G401 (cell line): ENCODE data around the gene HSPB9. TPM values are rescaled to one million over a fixed set of nuclear protein-coding genes. Genes with fewer than 3 reads are reported as not detected.

ENCODE experiments used
- DNase-seq: peaks from one replicate; pipeline ENCODE4 v3.0.0-alpha.2; 2015; ENCODE audit warnings: low spot score
- in situ Hi-C: cut with HindIII; loops from 2 replicates; pipeline ENCODE4 v1.10.0; 2016; ENCODE audit warnings: low sequenced_read_pairs, mixed read lengths
- total RNA-seq: library from RNA; depleted of rRNA; stranded (reverse); fragments of >200 nt; shearing (Covaris generic); gene quantifications from 2 replicates; pipeline ENCODE4 v1.2.3, GENCODE V29; 2014; rRNA removed

The HSPB9 gene, protein sequence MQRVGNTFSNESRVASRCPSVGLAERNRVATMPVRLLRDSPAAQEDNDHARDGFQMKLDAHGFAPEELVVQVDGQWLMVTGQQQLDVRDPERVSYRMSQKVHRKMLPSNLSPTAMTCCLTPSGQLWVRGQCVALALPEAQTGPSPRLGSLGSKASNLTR
- not detected in 2 replicates for total RNA-seq

DNA sequence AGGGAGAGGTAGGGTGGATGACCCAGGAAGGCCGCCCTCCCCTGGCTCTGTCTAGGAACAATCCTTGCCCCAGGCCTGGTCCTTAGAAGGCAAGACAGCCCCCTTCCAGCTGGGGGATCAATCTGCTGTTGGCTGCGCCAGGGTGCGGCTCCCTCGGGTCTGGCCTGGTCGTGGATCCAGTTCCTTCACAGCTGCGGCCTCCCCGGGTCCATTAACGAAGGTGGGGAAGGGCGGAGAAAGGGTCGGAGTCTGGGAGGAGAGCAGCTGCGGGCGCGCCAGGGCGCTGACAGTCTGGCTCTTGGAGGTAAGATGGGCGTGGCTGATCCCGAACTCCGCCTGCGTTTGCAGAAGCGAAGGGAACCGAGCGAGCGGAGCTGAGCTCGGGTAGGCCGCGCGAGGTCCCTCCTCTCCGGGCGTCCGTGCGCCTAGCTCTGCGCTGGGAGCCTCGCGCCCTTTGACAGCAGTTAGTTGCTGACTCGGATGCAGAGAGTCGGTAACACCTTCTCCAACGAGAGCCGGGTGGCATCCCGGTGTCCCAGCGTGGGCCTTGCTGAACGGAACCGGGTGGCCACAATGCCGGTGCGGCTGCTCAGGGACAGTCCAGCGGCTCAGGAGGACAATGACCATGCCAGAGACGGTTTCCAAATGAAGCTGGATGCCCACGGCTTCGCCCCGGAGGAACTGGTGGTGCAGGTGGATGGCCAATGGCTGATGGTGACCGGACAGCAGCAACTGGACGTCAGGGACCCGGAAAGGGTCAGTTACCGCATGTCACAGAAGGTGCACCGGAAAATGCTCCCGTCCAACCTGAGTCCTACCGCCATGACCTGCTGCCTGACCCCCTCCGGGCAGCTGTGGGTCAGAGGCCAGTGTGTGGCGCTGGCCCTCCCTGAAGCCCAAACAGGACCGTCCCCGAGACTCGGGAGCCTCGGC lies at the start of gene HSPB9:
Gene HSPB9 (plus strand): TSS at position 434 of the 933 bp plus-strand sequence. CDS start 47 bp downstream, at position 481.
- no peak for DNase-seq
- in situ Hi-C loops, result no loop called here

DNA sequence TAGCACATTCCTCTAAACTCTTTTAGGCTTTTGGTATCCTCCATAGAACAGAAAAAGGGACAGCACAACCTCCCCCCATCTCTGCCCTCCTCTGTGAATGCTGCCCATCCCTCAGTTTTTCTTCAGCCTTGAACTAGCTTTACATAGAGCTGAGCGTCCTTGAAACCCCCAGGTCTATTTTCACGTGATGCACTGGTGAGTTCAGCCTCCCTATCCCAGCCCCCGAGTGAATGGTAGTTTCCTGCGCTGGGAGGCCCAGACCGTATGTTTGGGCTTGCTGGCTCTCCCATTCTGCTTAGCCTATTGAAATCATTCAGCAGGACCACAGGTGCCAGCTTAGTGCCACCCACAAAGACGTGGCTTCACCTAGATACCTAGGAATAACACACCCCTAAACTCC lies 46.8 kb upstream of the HSPB9 start:
- in situ Hi-C loops, result no loop called here
- no peak for DNase-seq

DNA sequence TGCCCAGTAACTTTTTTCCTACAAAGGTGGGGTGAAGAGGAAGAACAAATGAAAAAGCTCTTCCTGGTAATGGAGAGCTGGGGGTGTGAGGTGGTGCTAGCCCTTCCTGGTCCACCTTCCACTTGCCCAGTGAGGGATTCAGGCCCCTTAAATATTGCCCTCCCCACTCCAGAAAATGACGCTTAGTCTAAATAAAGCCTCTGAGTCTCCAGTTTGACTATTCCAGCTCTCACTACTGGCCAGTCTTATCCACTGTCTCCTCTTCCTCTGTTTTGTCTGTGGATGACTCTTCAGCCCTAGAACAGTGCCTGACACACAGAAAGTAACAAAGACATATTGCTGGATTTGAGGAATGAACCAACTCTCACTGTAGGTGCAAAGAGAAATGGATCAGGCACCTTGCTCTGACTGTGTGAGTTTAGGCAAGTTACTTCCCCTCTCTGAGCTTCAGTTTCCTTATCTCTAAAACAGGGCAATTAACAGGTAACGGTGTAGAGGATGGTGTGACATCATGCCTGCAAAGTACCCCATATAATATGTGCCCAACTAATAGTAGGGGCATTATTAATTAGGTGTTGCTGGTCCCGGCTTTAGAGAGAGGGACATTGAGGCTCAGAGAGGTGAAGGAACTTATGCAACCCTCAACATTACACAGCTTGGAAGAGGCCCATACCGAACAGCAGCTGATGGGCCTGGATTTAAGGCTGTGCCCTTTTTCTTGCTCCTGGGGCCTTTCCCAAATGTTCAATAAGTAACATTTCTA lies 45.6 kb upstream of the HSPB9 start:
- in situ Hi-C loops, result no loop called here
- DNase-seq, result no peak

DNA sequence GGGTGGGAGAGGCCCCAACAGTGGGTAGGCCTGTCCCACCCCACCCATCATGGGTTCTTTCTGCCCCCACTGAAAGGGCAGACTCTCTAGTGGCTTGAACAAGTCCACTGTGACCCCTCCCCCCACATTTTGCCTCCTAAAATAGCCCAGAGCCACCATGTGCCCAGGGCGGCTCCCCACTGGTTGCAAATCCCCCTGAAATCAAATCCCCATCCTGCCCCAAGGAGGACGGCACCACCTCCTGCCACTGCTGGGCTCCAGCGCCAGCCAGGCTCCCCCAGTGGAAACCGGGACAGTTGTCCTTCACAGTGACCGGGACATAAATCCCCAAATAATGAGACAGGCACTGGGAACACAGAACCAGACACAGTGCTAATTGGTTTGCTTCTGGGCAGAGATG lies 44.8 kb upstream of the HSPB9 start:
- in situ Hi-C loops, result no loop called here
- DNase-seq, result no peak

DNA sequence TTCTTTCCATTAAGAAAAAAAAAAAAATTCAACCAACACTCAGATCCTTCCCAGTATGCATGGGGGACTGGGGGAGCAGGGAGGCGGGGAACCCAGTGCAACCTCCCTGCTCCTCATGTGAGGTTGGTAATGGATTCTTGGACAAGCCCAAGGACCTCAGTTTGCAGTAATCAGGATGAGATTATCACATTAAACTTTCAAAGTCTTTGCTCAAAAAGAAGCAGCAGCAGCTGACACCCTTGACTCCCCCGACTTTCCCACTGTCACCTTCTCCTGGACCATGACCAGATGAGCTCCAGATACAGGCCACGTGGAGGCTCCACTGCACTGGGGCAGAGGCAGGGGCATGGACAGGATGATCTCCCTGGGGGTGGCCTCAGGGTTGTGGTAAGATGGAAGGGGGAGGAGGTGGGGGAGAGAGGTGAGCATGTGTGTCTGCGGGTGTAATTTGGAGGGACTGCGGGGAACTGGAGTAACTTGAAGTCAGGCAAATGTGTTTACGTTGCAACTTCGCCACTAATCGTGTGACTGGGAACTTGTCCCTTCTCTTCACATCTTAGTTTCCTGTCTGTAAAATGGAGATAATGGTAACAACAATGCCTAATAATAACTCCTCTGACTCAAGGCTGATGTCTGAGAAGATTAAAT lies 44.1 kb upstream of the HSPB9 start:
- in situ Hi-C loops, result no loop called here
- no peak for DNase-seq

DNA sequence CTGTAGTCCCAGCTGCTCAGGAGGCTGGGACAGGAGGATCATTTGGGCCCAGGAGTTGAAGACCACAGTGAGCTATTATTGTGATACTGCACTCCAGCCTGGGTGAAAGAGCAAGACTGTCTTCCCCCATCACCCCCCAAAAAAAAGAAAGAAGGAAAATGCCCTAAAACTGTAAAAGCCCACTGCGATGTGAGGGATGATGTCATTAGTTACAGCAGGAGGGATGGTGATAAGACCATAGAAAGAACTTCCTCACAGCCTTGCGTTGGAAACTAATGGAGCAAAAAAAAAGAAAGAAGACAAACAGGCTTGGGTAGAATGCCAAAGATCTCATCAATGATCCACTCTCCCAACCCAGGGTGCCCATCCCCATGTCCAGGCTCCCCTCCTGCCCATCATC lies 43.1 kb upstream of the HSPB9 start:
- in situ Hi-C loops, result no loop called here

DNA sequence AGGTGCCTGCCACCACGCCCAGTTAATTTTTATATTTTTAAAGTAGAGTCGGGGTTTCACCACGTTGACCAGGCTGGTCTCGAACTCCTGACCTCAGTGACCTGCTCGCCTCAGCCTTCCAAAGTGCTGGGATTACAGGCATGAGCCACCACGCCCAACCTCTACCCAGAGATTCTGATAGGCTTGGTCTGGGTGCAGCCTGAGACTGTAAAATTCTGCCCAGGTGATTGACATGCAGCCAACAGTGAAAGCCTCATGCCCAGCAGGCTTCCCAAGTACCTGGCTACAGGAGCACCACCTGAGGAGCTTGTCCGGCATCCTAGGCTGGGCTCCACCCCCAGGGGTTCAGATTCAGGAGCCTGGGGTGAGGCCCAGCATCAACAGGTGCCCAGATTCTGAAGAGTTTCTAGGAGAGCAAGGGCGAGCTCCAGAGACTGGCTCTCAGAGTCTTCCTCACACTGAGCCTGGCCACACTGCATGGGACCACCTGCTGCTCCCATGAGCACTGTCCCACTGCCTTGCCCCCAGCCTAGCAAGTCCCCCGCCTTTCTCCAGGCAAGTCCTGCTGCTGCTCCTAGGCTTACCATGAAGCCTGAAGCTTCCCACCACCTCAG lies 41.0 kb upstream of the HSPB9 start:
- DNase-seq, result no peak
- in situ Hi-C loops, result no loop called here

More for the DNA sequence above, 43.1 kb upstream of the HSPB9 start:
- DNase-seq, result no peak

DNA sequence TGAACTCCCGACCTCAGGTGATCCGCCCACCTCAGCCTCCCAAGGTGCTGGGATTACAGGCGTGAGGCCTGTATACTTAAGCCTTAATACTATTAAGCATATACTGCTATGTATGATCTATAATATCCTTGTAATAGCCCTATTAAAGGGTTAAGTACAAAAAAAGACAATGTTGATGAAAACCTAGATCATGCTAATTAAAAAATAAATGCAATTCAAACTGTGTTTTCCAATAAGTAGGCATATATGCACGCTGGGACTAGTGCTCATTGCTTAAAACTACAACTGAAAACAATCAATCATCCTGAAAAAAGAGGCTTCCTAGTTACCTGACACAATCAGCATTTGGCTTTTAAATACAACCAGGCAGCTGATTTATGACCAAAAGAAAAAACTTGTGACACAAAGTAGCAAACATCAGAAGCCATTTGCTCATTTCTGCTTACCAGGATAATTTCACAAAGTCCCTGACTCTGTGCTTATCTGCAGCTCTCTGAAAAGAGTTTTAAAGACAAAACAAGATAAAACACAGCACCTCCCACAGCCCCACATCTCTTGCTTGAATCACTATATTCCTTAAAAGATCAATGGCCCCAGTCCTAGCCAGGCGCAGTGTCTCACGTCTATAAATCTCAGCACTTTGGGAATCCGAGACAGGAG lies 35.4 kb upstream of the HSPB9 start:
- no peak for DNase-seq
- in situ Hi-C loops, result no loop called here

DNA sequence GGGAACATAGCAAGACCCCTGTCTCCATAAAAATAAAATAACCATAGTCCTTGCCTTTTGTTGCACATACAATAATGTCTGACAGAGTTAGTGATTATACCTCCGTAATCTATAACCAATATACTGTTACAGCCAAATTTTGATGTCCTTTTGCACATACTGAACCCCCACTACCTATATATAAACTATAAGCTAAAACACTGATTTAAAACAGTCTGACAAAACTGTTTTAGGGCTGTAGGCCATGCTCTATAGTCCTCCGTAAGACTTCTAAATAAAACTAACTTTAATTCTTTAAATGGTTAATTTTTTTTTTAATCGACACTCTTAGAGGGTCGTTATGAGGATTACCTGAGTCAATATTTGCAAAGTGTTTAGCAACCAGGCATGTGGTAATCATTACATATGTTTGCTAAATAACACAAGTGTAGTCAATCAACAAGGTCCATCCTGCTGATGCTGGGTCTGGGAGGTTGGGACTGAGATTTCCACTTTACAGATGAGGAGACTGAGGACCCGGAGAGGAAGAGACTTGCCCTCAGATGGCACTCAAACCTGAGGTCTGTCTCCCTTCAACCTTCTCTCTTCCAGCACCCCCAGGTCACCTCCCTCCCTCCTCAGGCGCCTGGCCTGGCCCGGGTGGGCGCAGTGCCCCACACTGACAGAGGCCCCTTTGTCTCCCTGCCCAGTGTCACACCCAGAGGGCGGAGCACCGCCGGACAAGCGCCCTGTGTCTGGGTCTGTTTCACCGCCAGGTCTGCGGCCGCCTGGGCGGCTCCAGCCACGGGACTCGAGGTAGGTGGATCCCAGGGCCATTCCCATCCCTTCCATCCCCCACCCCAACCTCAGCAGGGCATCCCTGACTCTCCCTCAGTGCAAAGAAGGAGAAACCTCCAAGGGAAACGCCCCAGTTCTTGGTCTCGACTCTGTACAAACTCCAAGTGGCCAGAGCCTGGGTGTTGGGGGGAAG lies 34.6 kb upstream of the HSPB9 start:
- in situ Hi-C loops, result no loop called here
- DNase-seq, result no peak

DNA sequence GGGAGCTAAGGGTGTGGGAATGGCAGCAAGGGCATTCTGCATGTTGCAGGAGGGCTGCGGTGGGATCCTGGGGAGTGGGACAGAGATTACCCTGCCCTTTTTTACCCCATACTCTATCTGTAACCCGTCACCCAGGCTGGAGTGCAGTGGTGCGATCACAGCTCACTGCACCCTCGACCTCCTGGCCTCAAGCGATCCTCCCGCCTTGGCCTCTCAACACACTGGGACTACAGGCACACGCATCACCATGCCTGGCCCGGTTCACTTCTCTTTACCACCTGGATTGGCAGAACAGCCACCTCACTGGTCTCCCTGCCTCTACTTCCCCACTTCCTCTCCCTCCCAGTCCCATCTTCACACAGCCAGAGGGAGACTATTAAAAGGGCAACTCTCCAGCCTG lies 33.9 kb upstream of the HSPB9 start:
- in situ Hi-C loops, result no loop called here
- no peak for DNase-seq

DNA sequence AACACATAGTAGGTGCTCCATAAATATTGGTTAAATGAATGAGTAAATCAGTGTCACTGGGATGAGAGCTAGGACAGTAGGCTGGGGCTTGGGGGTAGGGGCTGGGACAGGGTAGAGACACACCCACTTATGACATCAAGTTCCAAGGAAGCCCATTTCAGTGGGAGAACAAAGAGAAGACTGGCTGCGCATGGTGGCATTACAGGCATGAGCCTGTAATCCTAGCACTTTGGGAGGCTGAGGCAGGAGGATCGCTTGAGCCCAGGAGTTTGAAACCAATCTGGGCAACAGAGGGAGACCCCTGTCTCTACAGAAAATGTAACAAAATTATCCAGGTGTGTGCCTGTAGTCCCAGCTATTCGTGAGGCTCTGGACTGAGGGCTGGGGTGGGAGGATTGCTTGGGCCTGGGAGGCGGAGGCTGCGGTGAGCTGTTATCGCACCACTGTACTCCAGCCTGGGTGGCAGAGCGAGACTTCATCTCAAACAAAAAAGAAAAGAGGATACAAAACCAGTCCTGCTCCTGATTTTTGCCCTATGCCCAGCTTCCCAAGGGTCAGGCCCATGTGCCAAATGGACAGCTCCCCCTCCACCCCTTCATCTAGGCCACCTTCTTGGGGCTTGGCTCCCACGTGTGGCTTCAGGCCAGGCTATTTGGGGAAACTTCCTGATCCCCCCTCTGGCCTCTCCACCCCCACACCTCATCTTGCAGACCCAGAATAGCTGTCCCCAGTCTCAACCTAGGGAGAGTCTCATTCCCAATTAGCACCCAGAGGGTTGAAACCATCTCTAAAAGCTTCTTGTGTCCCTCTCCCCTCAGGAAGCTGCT lies 31.4 kb upstream of the HSPB9 start:
- in situ Hi-C loops, result no loop called here
- DNase-seq, result no peak

DNA sequence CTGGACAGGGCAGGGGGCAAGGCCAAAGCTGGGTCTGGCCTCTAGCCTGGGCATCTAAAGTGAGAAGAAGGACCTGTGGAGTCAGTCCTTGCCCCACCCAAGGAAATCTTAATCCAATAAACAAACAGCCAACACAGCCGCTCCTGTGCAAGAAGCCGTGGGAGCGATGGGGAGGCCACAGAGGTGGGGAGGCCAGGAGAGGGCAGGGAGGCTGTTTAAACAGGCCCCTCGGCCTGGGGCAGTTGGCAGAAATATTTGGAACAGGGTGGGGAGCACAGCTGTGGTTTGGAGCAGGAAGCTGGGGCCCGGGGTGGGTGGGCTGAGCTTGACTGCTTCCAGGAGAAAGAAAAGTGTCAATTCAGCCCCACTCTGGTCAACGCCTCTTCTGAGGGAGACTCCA lies 29.7 kb upstream of the HSPB9 start:
- in situ Hi-C loops, result no loop called here
- no peak for DNase-seq

DNA sequence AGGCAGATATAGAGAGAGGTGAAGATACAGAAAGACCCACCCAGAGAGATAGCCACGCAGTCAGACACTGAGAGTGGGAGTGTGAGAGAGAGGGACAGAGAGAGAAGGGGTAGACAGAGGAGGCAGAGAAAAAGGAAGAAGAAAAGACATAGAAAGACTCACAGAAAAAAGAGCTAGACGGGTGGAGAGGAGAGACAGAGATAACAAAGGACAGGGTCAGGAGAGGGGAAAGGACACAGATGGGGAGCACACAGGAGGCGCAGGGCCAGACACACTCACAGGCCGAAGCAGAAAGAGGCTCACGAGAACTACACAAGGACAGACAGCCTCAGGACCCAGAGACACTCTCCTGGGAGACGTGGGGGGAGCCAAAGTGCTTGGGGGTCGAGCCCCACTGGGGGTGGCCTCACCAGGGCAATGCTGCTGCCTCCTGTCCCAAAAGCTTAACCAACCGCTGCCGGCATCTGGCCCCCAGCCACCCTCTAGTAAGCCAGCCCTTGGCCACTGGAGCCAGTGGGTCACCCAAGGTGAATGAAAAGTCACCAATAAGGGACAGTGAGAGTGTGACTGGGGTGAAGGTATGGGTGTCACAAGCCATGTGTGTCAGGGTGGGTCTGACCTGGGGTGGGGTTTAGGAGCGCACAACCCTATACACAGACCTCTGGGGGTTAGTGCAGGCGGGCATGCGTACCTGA lies 28.1 kb upstream of the HSPB9 start:
- no peak for DNase-seq
- in situ Hi-C loops, result no loop called here

DNA sequence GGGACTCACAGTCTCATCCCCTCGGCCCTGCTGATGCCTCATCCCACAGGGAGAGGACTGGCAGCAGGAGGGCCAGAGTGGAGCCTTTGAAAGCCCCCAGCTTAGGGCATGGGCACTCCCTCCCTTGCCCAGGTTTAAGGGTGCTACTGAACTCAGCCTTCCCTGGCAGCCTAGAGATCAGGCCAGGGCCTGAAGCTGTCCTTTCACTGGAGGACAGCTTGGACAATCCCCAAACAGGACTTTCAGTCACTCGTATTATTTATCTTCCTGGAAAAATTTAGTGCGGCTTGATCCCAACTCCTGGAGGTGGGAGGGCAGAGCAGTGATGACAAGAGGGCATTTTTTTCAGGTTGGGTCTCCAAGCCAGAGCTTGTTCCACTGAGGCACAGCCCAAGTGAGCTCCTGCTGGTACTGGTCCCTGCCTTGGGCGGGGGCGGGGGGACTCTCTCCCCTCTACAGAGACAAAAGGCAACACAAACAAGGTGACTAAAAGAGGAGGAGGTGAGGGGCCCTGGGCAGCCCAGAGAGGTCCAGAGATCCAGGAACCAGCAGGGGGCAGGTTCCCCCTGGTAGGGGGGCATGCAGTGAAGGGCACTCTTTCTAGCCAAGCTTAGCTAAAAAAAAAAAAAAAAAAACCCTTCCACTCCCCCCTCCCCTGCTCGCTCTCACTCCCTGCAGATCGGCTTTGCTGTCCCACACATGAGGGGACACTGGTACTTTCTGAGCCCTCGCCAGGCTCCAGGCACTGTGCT lies 26.1 kb upstream of the HSPB9 start:
- in situ Hi-C loops, result no loop called here
- no peak for DNase-seq
